Measurements from ENCODE around the gene CNTNAP5. TPM values are rescaled to one million over a fixed set of nuclear protein-coding genes. Genes with fewer than 3 reads are reported as not detected.

The CNTNAP5 gene
- total and polyA plus RNA-seq, 12 donors = 0.04 TPM; not detected in 11

- H3K36me3 ChIP-seq = no peaks in the 10 kb centered on the region
- no peaks in the 10 kb centered on the region for H3K4me1 ChIP-seq
- intact Hi-C loops (cut with DNase I) = no loop called here
Measured at GRCh38 chr2:124566518-124566970, 541.5 kb downstream of the CNTNAP5 start.

DNA sequence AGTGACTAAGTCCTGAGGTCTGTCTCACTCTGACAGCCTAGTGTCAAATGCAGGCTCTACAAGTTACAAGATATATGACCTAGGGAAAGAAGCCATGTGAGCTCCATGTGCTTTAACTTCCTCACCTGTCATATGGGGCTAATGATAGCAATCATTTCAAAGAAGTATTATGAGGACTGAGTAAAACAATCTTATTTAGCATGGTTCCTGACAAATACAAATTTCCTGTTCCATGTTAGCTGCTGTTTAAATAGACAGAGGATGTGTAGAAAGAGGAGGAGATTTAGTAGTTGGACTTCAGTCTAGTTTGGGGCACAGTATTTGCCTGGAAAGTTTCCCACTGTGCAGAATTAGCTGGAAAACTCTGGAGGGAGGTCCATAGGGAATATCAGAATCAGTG lies 545.8 kb downstream of the CNTNAP5 start:
- intact Hi-C loops (cut with DNase I) = no loop called here
- Histone ChIP-seq H3K4me3 (no peak overlapping the region), H3K27me3 (no peaks in the 10 kb centered on the region), H3K4me1 (no peaks in the 10 kb centered on the region), H3K27ac (no peak overlapping the region), H3K36me3 (no peaks in the 10 kb centered on the region), H3K9me3 (no peaks in the 10 kb centered on the region)
- ATAC-seq = no peak
- TF ChIP-seq, protein P1, sequence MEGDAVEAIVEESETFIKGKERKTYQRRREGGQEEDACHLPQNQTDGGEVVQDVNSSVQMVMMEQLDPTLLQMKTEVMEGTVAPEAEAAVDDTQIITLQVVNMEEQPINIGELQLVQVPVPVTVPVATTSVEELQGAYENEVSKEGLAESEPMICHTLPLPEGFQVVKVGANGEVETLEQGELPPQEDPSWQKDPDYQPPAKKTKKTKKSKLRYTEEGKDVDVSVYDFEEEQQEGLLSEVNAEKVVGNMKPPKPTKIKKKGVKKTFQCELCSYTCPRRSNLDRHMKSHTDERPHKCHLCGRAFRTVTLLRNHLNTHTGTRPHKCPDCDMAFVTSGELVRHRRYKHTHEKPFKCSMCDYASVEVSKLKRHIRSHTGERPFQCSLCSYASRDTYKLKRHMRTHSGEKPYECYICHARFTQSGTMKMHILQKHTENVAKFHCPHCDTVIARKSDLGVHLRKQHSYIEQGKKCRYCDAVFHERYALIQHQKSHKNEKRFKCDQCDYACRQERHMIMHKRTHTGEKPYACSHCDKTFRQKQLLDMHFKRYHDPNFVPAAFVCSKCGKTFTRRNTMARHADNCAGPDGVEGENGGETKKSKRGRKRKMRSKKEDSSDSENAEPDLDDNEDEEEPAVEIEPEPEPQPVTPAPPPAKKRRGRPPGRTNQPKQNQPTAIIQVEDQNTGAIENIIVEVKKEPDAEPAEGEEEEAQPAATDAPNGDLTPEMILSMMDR (IDR thresholded peaks at IDR 0.05) = no peak
- DNase-seq = no peak

More at GRCh38 chr2:124566518-124566970, 541.5 kb downstream of the CNTNAP5 start:
- H3K27me3 ChIP-seq = no peaks in the 10 kb centered on the region
- TF ChIP-seq, protein P1 (IDR thresholded peaks at IDR 0.05) = no peak
- H3K9me3 ChIP-seq = no peaks in the 10 kb centered on the region
- no peak for ATAC-seq
- H3K27ac ChIP-seq = no peak overlapping the region
- no peak overlapping the region for H3K4me3 ChIP-seq
- no peak for DNase-seq

DNA sequence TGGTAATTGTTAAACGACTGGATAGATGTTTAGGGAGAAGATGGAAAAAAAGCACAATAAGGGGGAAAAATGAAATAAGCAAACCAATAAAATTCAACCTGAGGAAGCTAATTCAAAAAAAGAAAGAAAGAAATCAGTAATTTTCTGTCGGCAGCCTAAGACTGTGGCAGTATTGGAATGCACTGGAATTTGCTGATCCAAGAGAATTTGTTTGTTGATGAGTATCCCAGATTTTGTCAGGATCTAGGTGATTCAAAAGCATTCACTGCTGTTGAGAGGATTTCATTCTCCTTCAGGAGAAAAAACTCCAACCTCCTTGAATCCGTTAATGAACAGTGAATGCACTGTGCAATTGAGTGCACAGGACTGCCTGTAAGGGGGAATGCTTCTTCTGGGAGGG lies 546.7 kb downstream of the CNTNAP5 start:
- intact Hi-C loops (cut with DNase I) = no loop called here
- Histone ChIP-seq H3K27me3 (no peaks in the 10 kb centered on the region), H3K4me1 (no peaks in the 10 kb centered on the region), H3K9me3 (no peaks in the 10 kb centered on the region), H3K27ac (no peak overlapping the region), H3K36me3 (no peaks in the 10 kb centered on the region), H3K4me3 (no peak overlapping the region)
- no peak for ATAC-seq
- TF ChIP-seq, protein P1 (IDR thresholded peaks at IDR 0.05) = no peak
- DNase-seq = no peak
- 83 to 84% methylated on average over 3 of the region's 3 CpGs for WGBS, 2 donors

DNA sequence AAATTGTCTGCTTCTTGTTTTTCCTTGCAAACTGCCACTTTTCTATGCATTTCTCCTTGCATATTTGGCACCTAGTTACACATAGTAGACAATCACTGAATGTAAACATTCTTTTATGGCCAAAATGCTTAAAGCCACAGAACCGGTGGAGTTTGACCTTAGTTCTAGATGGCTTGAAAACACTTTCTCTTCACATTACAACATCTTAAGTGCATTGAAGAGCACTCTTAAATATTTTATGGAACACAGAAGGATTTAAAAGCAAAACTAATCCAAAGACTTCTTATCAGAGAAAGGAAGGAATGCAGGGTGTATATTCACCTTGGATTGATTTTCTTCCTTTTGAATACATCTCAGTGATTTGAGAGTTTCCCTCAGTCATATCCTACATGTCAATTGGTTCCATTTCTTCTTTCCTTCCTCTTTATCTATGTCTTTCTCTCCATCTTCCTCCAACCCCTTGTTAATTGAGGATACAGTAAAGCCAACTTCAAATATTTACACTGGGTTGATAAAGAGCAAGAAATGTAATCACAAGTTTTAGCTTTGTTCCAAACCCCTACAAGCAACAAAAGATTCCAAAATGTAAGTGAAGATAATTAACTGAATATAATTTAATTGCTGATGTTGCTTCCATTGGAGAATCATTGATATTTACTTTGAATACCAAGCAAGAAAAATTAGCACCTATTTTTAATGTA lies 548.0 kb downstream of the CNTNAP5 start:
- DNase-seq = no peak
- Histone ChIP-seq H3K27ac (no peak overlapping the region), H3K4me1 (no peaks in the 10 kb centered on the region), H3K4me3 (no peak overlapping the region), H3K36me3 (no peaks in the 10 kb centered on the region), H3K27me3 (no peaks in the 10 kb centered on the region), H3K9me3 (no peaks in the 10 kb centered on the region)
- 88 to 93% methylated on average over 1 of the region's 1 CpG for WGBS, 2 donors
- ATAC-seq = no peak
- intact Hi-C loops (cut with DNase I) = no loop called here
- TF ChIP-seq, protein P1 (IDR thresholded peaks at IDR 0.05) = no peak

Data from heart right ventricle (tissue), 16 donors.